ENCODE measurements around the gene CADPS. TPM values are rescaled to one million over a fixed set of nuclear protein-coding genes. Genes with fewer than 3 reads are reported as not detected.

Gene CADPS
- total and polyA plus RNA-seq, 2 of the 4 experiments (the other 2 are of a cell fraction), result not detected

GRCh38 chr3:62436785-62437184, 438.4 kb downstream of the CADPS start:
- no peak overlapping the region for H3K4me3 ChIP-seq (ENCODE audit: insufficient read depth, low read depth, low read length)
- no peak overlapping the region for H3K27ac ChIP-seq (ENCODE audit: insufficient read depth, low read length)
- no peak overlapping the region for H3K4ac ChIP-seq (ENCODE audit: low read depth, low read length)
- H2BK15ac ChIP-seq (ENCODE audit: low read depth, low read length), result no peak overlapping the region
- H3K14ac ChIP-seq (replicated peaks; ENCODE audit: low read depth, low read length), result no peak overlapping the region
- H3K18ac ChIP-seq (ENCODE audit: low read depth, low read length), result no peak overlapping the region
- no peak overlapping the region for H2AK9ac ChIP-seq (replicated peaks; ENCODE audit: low read depth, low read length, poor library complexity)
- in situ Hi-C loops (cut with MboI; ENCODE audit: low sequenced_read_pairs), result no loop called here
- no peak for DNase-seq
- no peak overlapping the region for H3K4me2 ChIP-seq (ENCODE audit: low read depth, low read length)
- no peak overlapping the region for H2BK120ac ChIP-seq (ENCODE audit: low read depth, low read length)
- no peak overlapping the region for H2AFZ ChIP-seq (replicated peaks; ENCODE audit: low read length, poor library complexity)
- H3K36me3 ChIP-seq (ENCODE audit: control insufficient read depth, insufficient read depth, low read length), result no peaks in the 10 kb centered on the region
- no peak overlapping the region for H3K23ac ChIP-seq (ENCODE audit: low read depth, low read length)
- no peak for ATAC-seq (ENCODE audit: low read depth)
- intact Hi-C loops (cut with micrococcal nuclease), result no loop called here
- no peaks in the 10 kb centered on the region for H3K9me1 ChIP-seq (ENCODE audit: insufficient read depth, low read length)
- no peak overlapping the region for H3K56ac ChIP-seq (ENCODE audit: extremely low read depth, insufficient read depth, low read length)
- no peaks in the 10 kb centered on the region for H3K4me1 ChIP-seq (ENCODE audit: control insufficient read depth, insufficient read depth, low read length)
- POLR2A ChIA-PET (ENCODE audit: unreplicated experiment), result no interaction called here
- H3K9ac ChIP-seq (ENCODE audit: low read depth, low read length), result no peak overlapping the region
- CTCF ChIA-PET, result no interaction called here
- H4K20me1 ChIP-seq (ENCODE audit: insufficient read depth, low read length), result no peaks in the 10 kb centered on the region
- no peak overlapping the region for H4K91ac ChIP-seq (ENCODE audit: insufficient read depth, low read depth, low read length)
- dilution Hi-C loops (cut with HindIII; ENCODE audit: low sequenced_read_pairs, unreplicated experiment), result no loop called here
- no peaks in the 10 kb centered on the region for H3K9me3 ChIP-seq (ENCODE audit: control insufficient read depth, insufficient read depth, low read length)
- H2AK5ac ChIP-seq (ENCODE audit: low read depth, low read length), result no peak overlapping the region
- H4K8ac ChIP-seq (ENCODE audit: low read depth in 2 of 2, low read length in 2 of 2), result no peak overlapping the region
- no peaks in the 10 kb centered on the region for H3K79me1 ChIP-seq (ENCODE audit: low read depth in 1 of 2, low read length in 2 of 2)
- H3K27me3 ChIP-seq (ENCODE audit: control insufficient read depth, insufficient read depth, low read length), result peaks cover 4% of the 10 kb centered on the region
- H4K5ac ChIP-seq (ENCODE audit: low read depth, low read length), result no peak overlapping the region
- no peak overlapping the region for H2BK20ac ChIP-seq (ENCODE audit: low read depth, low read length)
- no TSS peak for BruUV-seq (replicated peaks)
- 20 to 100% methylated on average over 1 to 2 of the region's 7 CpGs for WGBS, 2 experiments (ENCODE audit: extremely low coverage in 2 of 2, insufficient read length in 1 of 2)
- H2BK5ac ChIP-seq (ENCODE audit: low read depth, low read length, poor library complexity, severe bottlenecking), result no peak overlapping the region
- TF ChIP-seq CTCF (conservative IDR thresholded peaks at IDR 0.05; ENCODE audit: low read depth, low read length) (no peak), POLR2A (IDR thresholded peaks at IDR 0.05; ENCODE audit: low read depth, low read length) (no peak), RCOR1 (IDR thresholded peaks at IDR 0.05; ENCODE audit: insufficient replicate concordance, low read length) (no peak), CHD1 (IDR thresholded peaks at IDR 0.05; ENCODE audit: low read depth, low read length) (no peak), FOS (IDR thresholded peaks at IDR 0.05; ENCODE audit: low read depth, low read length) (no peak), ELK1 (IDR thresholded peaks at IDR 0.05; ENCODE audit: borderline replicate concordance, low read depth, low read length) (no peak), RAD21 (IDR thresholded peaks at IDR 0.05; ENCODE audit: low read length) (no peak), USF2 (IDR thresholded peaks at IDR 0.05; ENCODE audit: low read depth, low read length) (no peak), MAZ (IDR thresholded peaks at IDR 0.05; ENCODE audit: borderline replicate concordance, low read depth, low read length) (no peak), MAFK (IDR thresholded peaks at IDR 0.05; ENCODE audit: low read depth, low read length) (no peak), CEBPB (IDR thresholded peaks at IDR 0.05; ENCODE audit: low read depth, low read length) (no peak), BHLHE40 (IDR thresholded peaks at IDR 0.05; ENCODE audit: low read depth, low read length) (no peak), RFX5 (IDR thresholded peaks at IDR 0.05; ENCODE audit: low read depth, low read length) (no peak)
